Right lung (tissue), 5 donors: ENCODE results near the gene USP46. TPM values are rescaled to one million over a fixed set of nuclear protein-coding genes. Genes with fewer than 3 reads are reported as not detected.

Experiments
- DNase-seq, 2 donors: peaks; one replicate each; pipeline ENCODE4 v3.0.0-alpha.2; 2013
- polyA plus RNA-seq, 5 donors: library from polyadenylated mRNA; unstranded; fragments of 120-200 nt; gene quantifications; one replicate each; pipeline versions ENCODE4 v1.2.1 to v1.2.3, GENCODE V29; 2013; ENCODE audit warnings: inconsistent platforms in 1 of 5, low replicate concordance in 1 of 5; ENCODE audit not compliant: insufficient read length in 5 of 5, insufficient read depth in 1 of 5

Gene USP46
- polyA plus RNA-seq, 5 donors: 17.4 to 30.8 (median 24.5) TPM

GRCh38 chr4:52575406-52575805, 83.7 kb downstream of the USP46 start:
- DNase-seq: no peak

DNA sequence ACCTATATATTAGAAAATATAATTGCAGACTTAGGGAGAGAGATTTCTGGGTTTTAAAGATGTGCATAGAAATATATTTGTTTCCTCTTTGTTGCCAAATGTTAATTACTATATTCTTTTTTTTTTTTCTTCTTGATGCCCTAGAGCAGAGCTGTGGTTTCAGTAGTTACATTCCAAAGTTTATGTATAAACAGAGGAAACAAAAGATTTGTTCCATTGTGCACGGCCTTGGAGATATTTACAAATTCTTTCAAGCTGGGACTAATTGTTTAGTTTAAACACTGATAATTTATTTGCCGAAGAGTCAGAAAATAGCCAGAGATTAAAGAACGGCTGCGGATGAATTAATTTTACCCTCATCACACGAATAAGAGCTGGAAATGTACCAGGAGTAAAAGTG, 85.1 kb downstream of the USP46 start:
- no peak for DNase-seq

DNA sequence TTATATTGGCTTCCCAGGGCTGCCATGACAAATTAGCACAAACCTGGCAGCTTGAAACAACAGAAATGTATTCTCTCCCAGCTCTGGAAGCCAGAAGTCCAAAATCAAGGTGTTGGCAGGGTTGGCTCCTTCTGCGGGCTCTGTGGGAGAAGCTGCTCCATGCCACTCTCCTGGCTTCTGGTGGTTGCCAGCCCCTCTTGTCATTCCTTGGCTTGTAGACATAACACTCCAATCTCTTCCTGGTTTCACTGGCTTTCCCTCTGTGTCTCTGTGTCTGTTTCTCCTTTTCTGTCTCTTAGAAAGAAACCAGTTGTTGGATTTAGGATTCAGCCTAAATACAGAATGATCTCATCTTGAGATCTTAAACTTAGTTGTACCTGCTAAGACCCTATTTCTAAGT, 85.5 kb downstream of the USP46 start:
- DNase-seq: no peak

GRCh38 chr4:52572936-52573485, 86.1 kb downstream of the USP46 start:
- DNase-seq: no peak

- DNase-seq: no peak
Observed at GRCh38 chr4:52568351-52568750, 90.8 kb downstream of the USP46 start.

DNA sequence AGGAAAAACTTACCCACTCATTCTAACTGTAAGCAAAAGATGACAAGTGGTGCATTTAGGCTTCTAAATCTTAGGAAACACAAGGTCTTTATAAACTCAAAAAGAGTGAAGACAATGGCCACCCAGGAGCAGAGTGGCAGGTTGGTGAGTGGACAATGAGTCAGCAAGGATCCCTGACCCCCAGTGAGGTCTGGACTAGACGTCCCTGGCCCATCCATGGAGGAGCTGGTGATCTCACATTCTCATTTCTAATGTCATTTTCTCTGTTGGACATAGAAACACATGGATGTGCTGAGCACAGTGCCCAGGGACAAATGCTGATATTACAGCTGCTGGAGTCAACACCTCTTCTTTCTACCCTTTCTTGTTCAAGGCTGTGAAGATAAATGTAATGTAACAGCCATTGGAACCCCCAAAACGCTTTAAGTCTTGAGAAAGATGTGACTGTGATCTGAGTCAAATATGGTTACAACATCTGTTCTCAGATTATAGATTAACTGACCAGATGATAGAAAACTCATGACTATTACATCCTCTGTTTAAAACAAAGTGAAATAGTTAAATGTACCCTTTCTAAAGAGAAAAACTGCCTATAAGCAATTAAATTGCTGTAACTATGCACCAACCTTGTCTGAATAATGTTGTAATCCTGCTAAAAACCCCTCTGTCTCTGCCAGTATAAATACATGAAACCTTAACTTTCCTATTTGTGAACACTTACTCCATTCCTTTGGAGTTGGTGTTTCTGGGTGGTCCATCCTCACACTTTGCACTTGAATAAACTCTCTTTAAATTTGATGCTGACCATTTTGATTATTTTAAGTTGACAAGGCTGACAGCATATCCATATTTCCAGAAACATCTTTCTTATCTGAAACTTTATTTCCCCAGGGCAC, 92.7 kb downstream of the USP46 start:
- no peak for DNase-seq

DNA sequence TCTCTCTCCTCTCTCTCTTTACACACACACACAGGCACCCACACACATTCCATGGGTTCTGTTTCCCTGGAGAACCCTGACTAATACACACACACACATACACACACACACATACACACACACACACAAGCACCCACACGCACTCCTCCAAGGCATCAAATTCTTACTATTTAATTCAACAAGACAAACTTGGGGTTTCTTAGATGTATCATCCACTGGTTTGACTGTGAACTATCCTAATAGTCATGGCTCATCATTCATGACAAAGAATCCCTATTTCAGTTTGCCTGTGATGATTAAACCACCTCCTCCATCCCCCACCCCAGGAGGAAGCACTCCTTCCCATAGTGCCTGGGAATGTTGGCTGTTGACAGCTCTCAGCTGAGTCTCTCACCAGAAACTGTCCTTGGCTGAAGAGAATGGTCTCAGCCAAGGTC, 98.2 kb downstream of the USP46 start:
- DNase-seq: no peak

DNA sequence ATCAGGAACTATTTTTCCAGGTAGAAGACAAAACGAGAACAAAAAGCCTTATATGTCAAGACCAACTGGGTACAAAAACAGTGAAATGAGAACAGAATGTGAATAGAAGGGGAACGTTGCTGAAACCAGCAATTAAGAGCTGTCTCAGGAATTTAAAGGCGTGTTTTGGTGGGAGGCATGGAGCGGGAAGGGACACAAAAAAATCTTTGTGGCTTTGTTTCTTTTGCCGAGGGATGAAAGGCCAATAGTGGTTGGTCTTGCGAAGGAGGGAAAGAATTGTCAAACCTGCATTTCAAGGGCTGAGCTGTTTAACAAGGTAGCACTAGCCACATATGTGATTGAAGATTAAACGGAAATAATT, 103.8 kb downstream of the USP46 start:
- no peak for DNase-seq

- DNase-seq: no peak
Observed at GRCh38 chr4:52554612-52555355, 104.3 kb downstream of the USP46 start.

GRCh38 chr4:52552778-52553177, 106.3 kb downstream of the USP46 start:
- DNase-seq: no peak

GRCh38 chr4:52551487-52551886, 107.6 kb downstream of the USP46 start:
- DNase-seq: no peak

DNA sequence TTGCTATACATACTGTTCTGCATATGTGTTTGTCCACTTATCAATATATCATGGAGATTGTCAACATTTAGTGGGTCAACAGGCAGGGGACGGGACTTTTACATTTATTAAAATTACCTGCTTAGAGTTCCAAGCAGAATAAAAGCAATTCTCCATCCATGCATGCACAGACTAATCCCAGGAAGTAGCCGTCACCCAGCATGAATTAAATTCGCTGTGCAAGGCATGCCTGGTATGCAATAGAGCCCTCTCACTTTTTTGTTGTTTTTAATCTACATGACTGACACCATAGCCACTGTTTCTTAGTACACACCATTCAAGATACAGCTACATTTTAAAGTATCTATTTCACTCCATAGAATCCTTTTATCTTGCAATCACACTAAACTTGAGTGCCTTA, 108.9 kb downstream of the USP46 start:
- no peak for DNase-seq

GRCh38 chr4:52548818-52549570, 110.1 kb downstream of the USP46 start:
- no peak for DNase-seq

DNA sequence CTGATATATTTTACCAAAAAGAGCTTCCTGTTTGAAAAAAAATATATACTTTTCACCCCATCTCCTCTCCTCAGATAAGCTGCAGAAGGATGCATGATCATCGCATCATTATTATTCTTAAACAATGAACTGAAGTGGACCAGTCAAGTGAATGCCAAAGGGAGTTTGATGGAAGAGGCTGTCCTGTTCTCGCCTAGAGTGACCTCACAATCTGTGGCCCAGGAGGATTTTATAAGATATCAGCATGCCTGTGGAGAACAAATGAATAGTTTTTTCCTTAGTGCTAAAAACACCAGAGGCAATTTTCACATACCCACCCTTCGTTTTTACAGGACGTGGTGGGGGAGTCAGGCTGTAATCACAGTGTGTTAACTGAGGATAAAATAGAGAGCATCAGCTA, 112.7 kb downstream of the USP46 start:
- no peak for DNase-seq

- DNase-seq: peak; percentile 62 to 77
Observed at GRCh38 chr4:52545099-52546069, 113.7 kb downstream of the USP46 start.

Other genes with a start within 250 kb of the USP46 start
- gene ERVMER34-1, start 92.1 kb upstream of the USP46 start, polyA plus RNA-seq: 1 to 10 TPM; 2.2 to 3.2 (median 2.9) TPM
- 10 to 100 TPM; 15.3 to 29.0 (median 23.0) TPM for gene RASL11B, start 203.0 kb upstream of the USP46 start, polyA plus RNA-seq